Measurements from ENCODE around the gene SAFB.

DNA sequence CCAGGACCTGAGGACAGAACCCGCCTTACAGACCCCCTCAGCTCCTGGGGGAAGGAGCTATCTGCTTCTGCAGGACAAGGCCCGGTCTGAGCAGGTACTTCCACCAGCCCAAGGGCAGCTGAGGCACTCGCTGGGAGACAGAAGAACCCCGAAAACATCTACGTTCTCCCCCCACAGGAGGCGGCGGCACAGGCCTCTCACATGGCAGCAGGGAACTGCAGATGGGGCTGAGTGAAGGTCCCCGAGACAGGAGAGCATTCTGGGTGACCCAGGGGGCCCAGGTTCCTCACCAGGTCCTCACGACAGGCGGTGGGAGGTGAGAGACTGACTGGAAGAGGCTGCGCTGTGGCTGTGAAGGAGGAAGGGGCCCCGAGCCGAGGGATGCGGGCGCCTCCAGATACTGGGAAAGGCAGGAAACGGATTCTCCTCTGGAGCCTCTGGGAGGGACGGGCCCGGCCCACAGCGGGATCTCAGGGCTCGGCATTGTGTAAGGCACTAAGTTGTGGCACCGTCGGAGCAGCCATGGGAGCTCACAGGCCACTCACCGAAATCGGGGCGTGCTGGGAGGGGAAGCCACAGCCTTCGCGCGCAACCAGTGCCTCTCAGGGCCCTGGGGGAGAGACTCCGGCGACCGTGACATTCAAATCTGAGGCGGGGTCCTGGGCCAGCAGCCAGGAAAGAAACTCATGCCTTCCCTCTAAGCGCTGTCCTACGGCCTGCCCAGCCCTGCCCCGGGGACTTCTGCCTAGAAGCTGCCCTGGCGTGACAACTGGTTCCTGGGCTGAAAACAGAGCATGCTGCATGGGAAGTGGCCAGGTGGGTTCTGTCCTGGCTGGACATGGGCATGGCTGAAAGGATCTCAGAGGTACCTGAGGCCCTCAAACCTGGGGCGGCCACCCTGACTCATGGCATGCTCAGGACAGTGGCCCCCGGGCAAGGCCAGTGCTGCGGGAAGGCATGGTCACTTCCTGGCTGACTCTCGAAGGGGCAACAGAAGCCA, 81.2 kb downstream of the SAFB start:
- TF ChIP-seq CTCF (conservative IDR thresholded peaks at IDR 0.05; ENCODE audit: low read depth, low read length): no peak
- no peak for TF ChIP-seq EZH2 (IDR thresholded peaks at IDR 0.05; ENCODE audit: borderline replicate concordance, low read depth, low read length, poor library complexity, severe bottlenecking)

Data from A673 (cell line).